Astrocyte (in vitro differentiated cells and primary cell): Measurements from ENCODE around the gene KIF18A. TPM values are rescaled to one million over a fixed set of nuclear protein-coding genes. Genes with fewer than 3 reads are reported as not detected.
"Not testable (repeated sequence)": the region's sequence is repeated elsewhere in the genome, so short reads cannot be mapped to it uniquely, and the experiment has no call there.

Experiments used
- DNase-seq: peaks from one replicate; pipeline ENCODE4 v3.0.0-alpha.2; 2010; ENCODE audit warnings: low read depth
- FAIRE-seq: peaks from 2 replicates; lab custom pipeline; 2011; peaks lifted over from hg19 to GRCh38; lab: Jason Lieb, UNC
- H2AFZ ChIP-seq: 2 replicates; pipeline ENCODE4 v1.6.0; 2012; ENCODE audit warnings: low read depth, low read length, inconsistent platforms
- H3K27ac ChIP-seq: 2 replicates; pipeline ENCODE4 v1.5.1; 2011; ENCODE audit warnings: low read depth, low read length, inconsistent platforms
- H3K27me3 ChIP-seq: 2 replicates; pipeline ENCODE4 v1.6.0; 2011; ENCODE audit warnings: low read length, inconsistent platforms; ENCODE audit not compliant: insufficient read depth
- H3K36me3 ChIP-seq: 2 replicates; pipeline ENCODE4 v1.5.1; 2011; ENCODE audit warnings: low read length, inconsistent platforms; ENCODE audit not compliant: insufficient read depth
- H3K4me1 ChIP-seq: 2 replicates; pipeline ENCODE4 v1.5.1; 2011; ENCODE audit warnings: low read length, inconsistent platforms; ENCODE audit not compliant: insufficient read depth
- H3K4me2 ChIP-seq: 2 replicates; pipeline ENCODE4 v1.6.0; 2012; ENCODE audit warnings: low read length, inconsistent platforms
- H3K4me3 ChIP-seq: 2 replicates; pipeline ENCODE4 v1.5.1; 2011; ENCODE audit warnings: low read depth, mild to moderate bottlenecking, low read length, inconsistent platforms; ENCODE audit not compliant: insufficient read depth
- H3K79me2 ChIP-seq: 2 replicates; pipeline ENCODE4 v1.6.0; 2012; ENCODE audit warnings: mild to moderate bottlenecking, low read length, inconsistent platforms; ENCODE audit not compliant: insufficient read depth
- H3K9ac ChIP-seq: 2 replicates; pipeline ENCODE4 v1.6.0; 2012; ENCODE audit warnings: mild to moderate bottlenecking, low read length, inconsistent platforms
- H3K9me3 ChIP-seq: 2 replicates; pipeline ENCODE4 v1.5.1; 2012; ENCODE audit warnings: low read depth, mild to moderate bottlenecking, low read length, inconsistent platforms; ENCODE audit not compliant: insufficient read depth
- H4K20me1 ChIP-seq: 2 replicates; pipeline ENCODE4 v1.6.0; 2012; ENCODE audit warnings: low read length, inconsistent platforms; ENCODE audit not compliant: insufficient read depth
- H3K27ac Mint-ChIP-seq: one replicate; pipeline ENCODE4 v1.8.0; 2021; ENCODE audit warnings: mild to moderate bottlenecking, mixed read lengths; ENCODE audit not compliant: unreplicated experiment
- H3K27me3 Mint-ChIP-seq: one replicate; pipeline ENCODE4 v1.8.0; 2021; ENCODE audit warnings: low read depth, mixed read lengths; ENCODE audit not compliant: unreplicated experiment
- H3K36me3 Mint-ChIP-seq: one replicate; pipeline ENCODE4 v1.8.0; 2021; ENCODE audit warnings: low read depth, mixed read lengths; ENCODE audit not compliant: unreplicated experiment
- H3K4me1 Mint-ChIP-seq: one replicate; pipeline ENCODE4 v1.8.0; 2021; ENCODE audit warnings: low read depth, mixed read lengths; ENCODE audit not compliant: unreplicated experiment
- H3K4me3 Mint-ChIP-seq: one replicate; pipeline ENCODE4 v1.8.0; 2021; ENCODE audit warnings: mild to moderate bottlenecking, moderate library complexity, mixed read lengths; ENCODE audit not compliant: unreplicated experiment
- H3K9me3 Mint-ChIP-seq: one replicate; pipeline ENCODE4 v1.8.0; 2021; ENCODE audit warnings: mild to moderate bottlenecking, mixed read lengths; ENCODE audit not compliant: unreplicated experiment
- CTCF ChIP-seq: IDR thresholded peaks from 2 replicates; pipeline ENCODE4 v1.5.1; 2011; ENCODE audit warnings: low read depth, mild to moderate bottlenecking, inconsistent platforms, low read length, moderate library complexity; ENCODE audit not compliant: insufficient read depth
- EZH2 ChIP-seq: IDR thresholded peaks from 2 replicates; pipeline ENCODE4 v1.6.1; 2012; ENCODE audit warnings: mild to moderate bottlenecking, low read length, inconsistent platforms; ENCODE audit not compliant: insufficient read depth
- total RNA-seq: library from RNA; stranded (reverse); gene quantifications from 2 replicates; pipeline ENCODE4 v1.2.1, GENCODE V29; 2021

The KIF18A gene
- total RNA-seq, 1 donor from 2014 or later = 3.8 TPM

GRCh38 chr11:28137366-28137765 is 29.4 kb upstream of the KIF18A start:
- TF ChIP-seq EZH2 (no peak), CTCF (no peak)
- peaks cover 25% of the 10 kb centered on the region for H3K9me3 Mint-ChIP-seq
- no peak overlapping the region for H3K4me3 ChIP-seq
- DNase-seq = no peak
- H3K36me3 Mint-ChIP-seq = peaks cover 47% of the 10 kb centered on the region
- no peaks in the 10 kb centered on the region for H3K79me2 ChIP-seq
- no peak overlapping the region for H3K4me3 Mint-ChIP-seq
- peaks cover 7% of the 10 kb centered on the region for H3K4me1 Mint-ChIP-seq
- no peaks in the 10 kb centered on the region for H4K20me1 ChIP-seq
- H2AFZ ChIP-seq = no peak overlapping the region
- H3K4me1 ChIP-seq = no peaks in the 10 kb centered on the region
- no peaks in the 10 kb centered on the region for H3K27me3 Mint-ChIP-seq
- no peak for FAIRE-seq
- no peaks in the 10 kb centered on the region for H3K27me3 ChIP-seq
- no peak overlapping the region for H3K27ac ChIP-seq
- H3K9me3 ChIP-seq = peaks cover 24% of the 10 kb centered on the region
- H3K9ac ChIP-seq = no peak overlapping the region
- no peak overlapping the region for H3K27ac Mint-ChIP-seq
- H3K4me2 ChIP-seq = no peak overlapping the region
- H3K36me3 ChIP-seq = no peaks in the 10 kb centered on the region

GRCh38 chr11:28136157-28136556 is 28.2 kb upstream of the KIF18A start:
- not testable (repeated sequence) for H3K4me3 ChIP-seq, H3K27ac ChIP-seq, H3K4me3 Mint-ChIP-seq, H4K20me1 ChIP-seq, DNase-seq, H3K4me2 ChIP-seq, H3K79me2 ChIP-seq, H3K4me1 ChIP-seq, H3K27me3 ChIP-seq, H3K27me3 Mint-ChIP-seq, H3K9ac ChIP-seq, H3K36me3 ChIP-seq, FAIRE-seq, H2AFZ ChIP-seq, H3K27ac Mint-ChIP-seq, H3K4me1 Mint-ChIP-seq
- peaks cover 24% of the 10 kb centered on the region for H3K9me3 Mint-ChIP-seq
- peaks cover 24% of the 10 kb centered on the region for H3K9me3 ChIP-seq
- peaks cover 46% of the 10 kb centered on the region for H3K36me3 Mint-ChIP-seq

GRCh38 chr11:28133146-28133545 is 25.2 kb upstream of the KIF18A start:
- peaks cover 28% of the 10 kb centered on the region for H3K36me3 Mint-ChIP-seq
- Histone ChIP-seq H3K4me3 (no peak overlapping the region), H3K9ac (no peak overlapping the region), H3K4me1 (no peaks in the 10 kb centered on the region), H3K27ac (no peak overlapping the region), H3K79me2 (no peaks in the 10 kb centered on the region), H2AFZ (no peak overlapping the region), H3K36me3 (peaks cover 4% of the 10 kb centered on the region), H3K9me3 (peaks cover 1% of the 10 kb centered on the region), H4K20me1 (no peaks in the 10 kb centered on the region), H3K4me2 (no peak overlapping the region), H3K27me3 (no peaks in the 10 kb centered on the region)
- peaks cover 9% of the 10 kb centered on the region for H3K9me3 Mint-ChIP-seq
- H3K4me1 Mint-ChIP-seq = peaks cover 7% of the 10 kb centered on the region
- no peaks in the 10 kb centered on the region for H3K27me3 Mint-ChIP-seq
- no peak for FAIRE-seq
- DNase-seq = peak; percentile 25
- H3K27ac Mint-ChIP-seq = no peak overlapping the region
- TF ChIP-seq EZH2 (no peak), CTCF (no peak)
- H3K4me3 Mint-ChIP-seq = no peak overlapping the region
